Fibroblast of skin of right biceps (primary cell): Measurements from ENCODE around the gene KIN.
"Not testable (repeated sequence)": the region's sequence is repeated elsewhere in the genome, so short reads cannot be mapped to it uniquely, and the experiment has no call there.

ENCODE experiments used
- DNase-seq: peaks from one replicate; pipeline ENCODE4 v3.0.0-alpha.2; 2013

KIN gene, protein sequence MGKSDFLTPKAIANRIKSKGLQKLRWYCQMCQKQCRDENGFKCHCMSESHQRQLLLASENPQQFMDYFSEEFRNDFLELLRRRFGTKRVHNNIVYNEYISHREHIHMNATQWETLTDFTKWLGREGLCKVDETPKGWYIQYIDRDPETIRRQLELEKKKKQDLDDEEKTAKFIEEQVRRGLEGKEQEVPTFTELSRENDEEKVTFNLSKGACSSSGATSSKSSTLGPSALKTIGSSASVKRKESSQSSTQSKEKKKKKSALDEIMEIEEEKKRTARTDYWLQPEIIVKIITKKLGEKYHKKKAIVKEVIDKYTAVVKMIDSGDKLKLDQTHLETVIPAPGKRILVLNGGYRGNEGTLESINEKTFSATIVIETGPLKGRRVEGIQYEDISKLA

DNA sequence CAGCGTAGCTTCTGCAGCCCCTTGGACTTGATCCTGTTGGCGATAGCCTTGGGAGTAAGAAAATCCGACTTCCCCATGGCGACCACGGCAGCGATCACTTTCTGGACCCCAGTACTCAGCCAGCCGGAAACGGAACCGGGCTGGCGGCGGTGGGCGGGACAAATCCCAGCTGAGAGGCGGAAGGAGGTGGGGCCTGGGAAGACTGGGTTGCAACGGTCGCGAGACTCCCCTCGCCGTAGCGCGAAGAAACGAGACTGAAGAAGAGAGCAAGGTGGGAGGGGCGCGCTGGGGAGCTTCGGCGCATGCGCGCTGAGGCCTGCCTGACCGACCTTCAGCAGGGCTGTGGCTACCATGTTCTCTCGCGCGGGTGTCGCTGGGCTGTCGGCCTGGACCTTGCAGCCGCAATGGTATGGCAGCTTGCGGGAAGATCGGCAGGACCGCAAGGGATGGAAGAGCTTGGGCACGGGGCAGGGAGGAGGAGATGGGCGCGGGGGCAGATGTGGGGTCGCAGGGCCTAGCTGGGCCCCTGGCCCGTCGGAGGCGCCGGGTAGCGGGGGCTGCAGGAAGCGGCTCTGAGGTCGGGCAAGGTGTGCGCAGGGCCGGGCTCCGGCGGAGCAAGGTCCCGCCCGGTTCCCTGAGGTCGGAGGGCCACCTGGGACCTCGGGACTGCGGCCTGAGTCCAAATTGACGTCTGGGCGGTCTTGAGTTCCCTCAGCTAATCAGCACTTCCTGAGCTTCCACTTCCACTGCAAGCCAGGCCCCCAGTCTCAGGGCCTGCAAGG lies at the start of gene KIN, which contains the start of gene ATP5F1C:
TSS of gene KIN (minus strand) at position 137 of the 782 bp plus-strand sequence. CDS start at position 77, 60 bp downstream.
TSS of gene ATP5F1C (plus strand) at position 321 of the 782 bp plus-strand sequence. CDS start at position 352, 31 bp downstream.
- peak; percentile 96 for DNase-seq

- no peak for DNase-seq
These were observed 48.8 kb upstream of the KIN start for GRCh38 chr10:7836571-7836970.

GRCh38 chr10:7834262-7834661 lies 46.5 kb upstream of the KIN start:
- no peak for DNase-seq

DNA sequence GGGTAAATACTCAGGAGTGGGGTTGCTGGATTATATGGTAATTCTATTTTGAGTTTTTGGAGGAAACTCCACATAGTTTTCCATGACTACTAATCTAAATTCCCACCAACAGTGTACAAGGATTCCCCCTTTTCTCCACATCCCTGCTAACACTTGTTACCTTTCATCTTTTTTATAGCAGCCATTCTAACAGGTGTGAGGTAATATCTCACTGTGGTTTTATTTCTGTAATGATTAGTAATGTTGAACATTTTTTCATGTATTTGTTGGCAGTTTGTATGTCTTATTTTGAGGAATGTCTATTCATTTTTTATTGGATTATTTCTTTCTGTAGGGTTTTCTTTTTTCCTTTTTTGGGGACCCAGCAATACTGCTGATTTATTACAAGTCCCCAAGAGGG lies 45.4 kb upstream of the KIN start:
- DNase-seq, result no peak

- peak; percentile 8 for DNase-seq
These were observed 44.3 kb upstream of the KIN start for GRCh38 chr10:7832060-7832459.

DNA sequence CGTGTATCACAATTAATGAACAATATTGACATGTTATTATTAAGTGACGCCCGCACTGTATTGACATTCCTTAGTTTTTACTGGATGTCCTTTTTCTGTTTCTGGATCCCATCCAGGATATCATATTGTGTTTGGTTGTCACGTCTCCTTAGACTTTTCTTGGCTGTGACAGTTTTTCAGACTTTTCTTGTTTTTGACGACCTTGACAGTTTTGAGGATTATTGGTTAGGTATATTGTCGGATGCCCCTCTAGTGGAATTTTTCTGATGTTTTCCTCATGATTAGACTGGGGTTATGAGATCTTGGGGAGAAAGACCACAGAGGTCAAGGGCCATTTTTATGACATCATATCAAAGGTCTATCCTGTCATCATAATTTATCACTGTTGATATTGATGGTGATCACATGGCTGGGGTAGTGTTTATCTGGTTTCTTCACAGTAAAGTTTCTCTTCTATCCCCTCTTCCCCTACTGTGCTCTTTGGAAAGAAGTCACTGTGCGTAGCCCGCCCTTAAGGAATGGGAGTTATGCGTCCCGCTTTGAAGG lies 41.6 kb upstream of the KIN start:
- DNase-seq, result no peak

DNA sequence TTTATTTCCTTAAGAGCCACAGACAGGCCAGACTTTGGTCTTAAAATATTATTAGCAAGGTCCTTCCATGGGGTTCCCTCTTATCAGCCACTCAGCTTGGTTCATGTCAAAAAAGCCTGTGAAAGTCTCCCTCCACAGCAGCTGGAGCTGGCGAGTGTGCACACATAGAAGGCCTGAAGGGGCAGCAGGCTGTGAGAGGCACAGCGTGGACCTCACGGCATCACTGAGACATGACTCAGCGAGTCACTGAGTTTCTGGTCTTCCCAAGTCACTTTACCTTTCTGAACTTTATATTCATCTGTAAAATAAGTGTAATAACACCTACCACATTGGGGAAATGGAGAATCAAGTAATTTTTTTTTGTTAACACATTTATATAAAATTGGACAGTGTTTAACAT lies 39.2 kb upstream of the KIN start:
- peak; percentile 26 for DNase-seq

- DNase-seq, result no peak
These were observed 36.5 kb upstream of the KIN start for GRCh38 chr10:7824251-7824650.

- peak; percentile 50 for DNase-seq
These were observed 31.3 kb upstream of the KIN start for GRCh38 chr10:7819121-7819460.

DNA sequence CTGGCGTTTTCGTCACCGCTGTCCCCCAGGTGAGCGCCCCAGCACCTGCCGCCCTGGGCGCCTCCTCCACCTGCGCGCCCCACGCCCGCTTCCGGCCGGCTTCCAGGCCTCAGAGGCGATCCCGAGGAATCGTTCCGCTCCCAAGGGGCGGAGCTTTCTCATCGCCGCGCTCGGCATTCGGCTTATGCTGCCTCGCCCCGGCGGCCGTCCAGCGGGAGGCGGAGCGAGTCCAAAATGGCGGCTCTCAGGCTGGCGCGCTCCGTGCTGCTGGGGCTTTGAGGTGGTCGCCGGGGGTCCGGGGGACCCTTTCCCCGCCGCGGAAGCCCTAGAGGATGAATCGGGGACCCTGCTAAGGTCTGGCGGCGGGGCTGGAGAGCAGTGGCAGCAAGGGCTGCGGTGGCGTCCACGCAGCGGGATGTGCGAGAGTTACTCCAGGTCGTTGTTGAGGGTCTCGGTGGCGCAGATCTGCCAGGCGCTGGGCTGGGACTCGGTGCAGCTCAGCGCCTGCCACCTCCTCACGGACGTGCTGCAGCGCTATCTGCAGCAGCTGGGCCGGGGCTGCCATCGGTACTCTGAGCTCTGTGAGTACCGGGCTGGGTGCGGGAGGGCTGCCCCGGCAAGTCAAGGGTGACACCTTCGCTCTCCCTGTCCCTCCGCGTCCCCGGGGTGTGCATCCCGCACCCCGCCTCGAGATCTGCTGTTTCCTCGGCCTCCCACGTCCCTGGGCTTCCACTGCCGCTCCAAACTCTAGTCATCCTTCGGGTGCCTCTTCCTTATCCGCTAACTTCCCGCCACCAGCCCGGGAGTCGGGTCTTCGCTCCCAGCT lies 30.7 kb upstream of the KIN start, which contains the start of gene TAF3:
TSS of gene TAF3 (plus strand) at position 211 of the 826 bp plus-strand sequence. CDS start at position 416, 205 bp downstream.
- peak; percentile 86 for DNase-seq

DNA sequence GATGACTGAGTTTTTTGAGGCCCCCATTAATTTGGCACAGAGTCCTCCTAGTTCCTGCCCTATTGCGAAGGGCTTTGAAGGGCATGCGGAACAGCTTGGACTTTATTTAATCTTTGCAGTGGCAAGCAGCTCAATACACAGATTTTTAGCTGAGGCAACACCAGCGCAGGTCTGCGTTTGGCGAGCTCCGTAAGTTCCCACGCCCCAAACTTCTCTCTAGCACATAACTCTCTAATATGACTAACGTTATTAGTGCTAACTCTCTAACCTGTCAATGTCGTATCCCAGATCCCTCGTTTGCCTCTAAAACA lies 30.1 kb upstream of the KIN start:
- DNase-seq, result no peak

DNA sequence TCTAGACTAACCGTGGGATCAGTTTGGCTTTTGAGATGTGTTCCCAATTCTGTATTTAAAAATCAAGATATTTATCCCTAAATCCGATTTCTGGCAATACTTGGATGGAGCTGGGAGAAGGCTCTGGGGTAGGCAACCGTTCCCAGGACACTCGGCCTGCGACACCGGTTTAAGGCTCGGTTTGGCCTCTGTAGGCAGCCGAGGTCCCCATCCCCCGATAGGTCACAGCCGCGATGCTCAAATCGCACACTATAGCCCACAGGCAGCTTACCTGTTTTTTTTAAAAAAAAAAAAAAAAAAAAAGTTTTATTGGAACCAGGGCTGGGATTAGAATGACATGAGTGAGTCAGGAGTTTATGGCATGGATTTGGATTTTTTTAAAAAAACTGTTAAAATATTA lies 29.8 kb upstream of the KIN start:
- no peak for DNase-seq

GRCh38 chr10:7813481-7813880 lies 25.7 kb upstream of the KIN start:
- DNase-seq, result no peak

DNA sequence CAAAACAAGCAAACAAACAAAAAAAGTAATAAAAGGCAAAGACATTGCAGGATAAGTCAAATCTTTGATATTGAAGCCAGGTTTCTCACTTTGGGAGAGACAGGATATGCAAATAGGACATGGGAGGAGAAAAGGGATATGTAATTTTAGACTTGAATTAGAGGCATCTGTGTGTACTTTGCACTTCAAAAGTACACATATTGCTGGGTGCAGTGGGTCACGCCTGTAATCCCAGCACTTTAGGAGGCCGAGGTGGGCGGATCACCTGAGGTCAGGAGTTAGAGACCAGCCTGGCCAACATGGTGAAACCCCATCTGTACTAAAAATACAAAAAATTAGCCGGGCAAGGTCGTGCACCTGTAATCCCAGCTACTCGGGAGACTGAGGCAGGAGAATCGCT lies 23.9 kb upstream of the KIN start:
- not testable (repeated sequence) for DNase-seq

- no peak for DNase-seq
These were observed 23.2 kb upstream of the KIN start for GRCh38 chr10:7811000-7811399.

DNA sequence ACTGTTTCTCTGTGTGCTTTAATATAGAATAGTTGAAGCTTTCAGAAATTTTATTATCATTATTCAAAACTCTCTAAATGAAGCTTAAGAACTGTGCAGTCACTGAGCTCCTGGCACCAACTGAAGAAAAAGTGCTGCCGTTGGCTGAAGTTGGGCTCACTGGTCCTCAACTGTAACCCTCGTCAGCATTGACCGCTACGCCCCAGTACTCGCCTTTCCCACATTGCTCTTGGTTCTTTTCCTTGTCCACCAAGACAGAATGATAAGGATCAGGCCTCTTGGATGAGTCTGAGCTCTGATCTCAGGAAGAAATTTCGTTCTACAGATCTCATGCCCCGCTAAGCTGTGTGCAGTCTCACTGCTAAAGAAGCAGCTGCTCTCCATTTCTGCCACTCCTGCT lies 22.6 kb upstream of the KIN start:
- DNase-seq, result no peak

- no peak for DNase-seq
These were observed 21.0 kb upstream of the KIN start for GRCh38 chr10:7808686-7809267.

DNA sequence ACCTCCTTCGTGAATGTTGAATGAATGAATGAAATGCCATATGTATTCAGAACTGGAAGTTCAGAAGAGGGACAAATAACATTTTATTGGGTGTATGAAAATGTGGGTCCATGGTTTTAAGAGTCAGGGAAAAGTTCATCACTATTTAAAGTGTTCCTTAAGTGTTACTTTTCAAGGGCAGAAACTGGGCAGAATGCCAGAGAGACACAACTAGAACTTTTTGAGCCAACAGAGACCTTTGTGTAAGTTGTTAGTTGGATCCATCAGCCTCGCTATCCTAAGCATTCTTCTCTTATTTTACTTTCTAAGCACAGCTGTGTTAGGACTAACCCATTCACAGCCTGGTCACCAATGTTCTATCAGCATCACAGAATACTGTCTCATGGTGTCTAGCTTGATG lies 16.9 kb upstream of the KIN start:
- no peak for DNase-seq

DNA sequence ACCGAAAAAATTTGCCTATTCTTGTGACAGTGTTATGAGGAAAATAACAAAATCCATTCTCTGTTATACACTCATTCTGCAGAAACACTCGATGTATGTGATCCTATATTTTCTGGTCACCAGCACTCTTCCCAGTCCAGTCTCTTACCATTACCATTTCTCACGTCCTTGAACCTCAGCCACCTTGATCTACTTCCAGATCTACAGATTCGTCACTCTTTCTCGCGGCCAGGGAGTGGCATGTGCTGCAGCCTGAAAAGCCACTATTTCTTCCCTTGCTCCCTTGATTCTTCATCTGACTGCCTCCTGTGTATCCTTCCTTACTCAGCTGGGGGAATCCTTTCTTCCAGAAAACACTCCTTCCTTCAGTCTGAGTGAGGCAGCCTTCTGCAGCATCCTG lies 16.4 kb upstream of the KIN start:
- DNase-seq, result no peak

- no peak for DNase-seq
These were observed 14.8 kb upstream of the KIN start for GRCh38 chr10:7802606-7803005.

DNA sequence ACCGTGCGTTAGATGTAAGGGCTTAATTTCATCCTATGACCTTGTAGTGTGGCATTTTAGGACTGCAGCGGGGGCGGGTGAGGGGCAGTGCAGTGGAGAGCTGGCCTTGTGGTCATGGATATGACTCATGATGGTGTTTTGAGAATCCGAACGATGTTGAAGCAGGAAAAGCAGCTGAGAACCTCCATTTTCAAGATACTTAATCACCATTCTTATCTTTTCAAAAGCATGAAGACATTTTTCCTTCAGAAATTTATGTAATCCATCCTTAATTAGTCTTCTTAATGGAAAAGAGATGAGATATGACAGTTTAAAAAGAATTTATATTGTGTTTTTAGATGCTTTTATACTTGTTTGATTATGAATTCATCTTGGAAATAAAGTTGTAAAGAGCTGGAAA lies 9.8 kb upstream of the KIN start:
- peak; percentile 92 for DNase-seq

DNA sequence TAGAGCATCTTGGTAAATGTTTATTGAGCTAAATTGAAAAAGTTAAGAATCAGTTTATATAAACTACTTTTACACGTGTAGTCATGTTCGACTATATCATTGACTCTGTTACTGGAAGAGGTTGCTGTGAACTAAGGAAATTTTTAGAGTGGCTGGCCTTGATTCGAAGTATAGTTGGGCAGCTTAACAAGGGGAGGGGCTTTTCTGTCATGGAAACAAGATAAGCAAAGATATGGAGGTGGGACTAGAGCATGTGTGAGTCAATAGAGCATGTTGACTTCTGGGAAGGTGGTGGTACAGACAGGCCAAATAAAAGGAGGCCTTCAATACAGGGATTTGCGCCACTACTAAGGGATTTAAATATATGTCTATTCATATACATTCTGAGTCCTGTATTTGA lies 7.8 kb upstream of the KIN start:
- DNase-seq, result peak; percentile 14
